ENCODE data around the gene SHISA6. TPM values are rescaled to one million over a fixed set of nuclear protein-coding genes. Genes with fewer than 3 reads are reported as not detected.
A peak's percentile ranks its signal among the peaks of the same experiment; 100 is the strongest.

SHISA6 gene
- total RNA-seq, 1 donor from 2014 or later: 12.6 TPM

DNA sequence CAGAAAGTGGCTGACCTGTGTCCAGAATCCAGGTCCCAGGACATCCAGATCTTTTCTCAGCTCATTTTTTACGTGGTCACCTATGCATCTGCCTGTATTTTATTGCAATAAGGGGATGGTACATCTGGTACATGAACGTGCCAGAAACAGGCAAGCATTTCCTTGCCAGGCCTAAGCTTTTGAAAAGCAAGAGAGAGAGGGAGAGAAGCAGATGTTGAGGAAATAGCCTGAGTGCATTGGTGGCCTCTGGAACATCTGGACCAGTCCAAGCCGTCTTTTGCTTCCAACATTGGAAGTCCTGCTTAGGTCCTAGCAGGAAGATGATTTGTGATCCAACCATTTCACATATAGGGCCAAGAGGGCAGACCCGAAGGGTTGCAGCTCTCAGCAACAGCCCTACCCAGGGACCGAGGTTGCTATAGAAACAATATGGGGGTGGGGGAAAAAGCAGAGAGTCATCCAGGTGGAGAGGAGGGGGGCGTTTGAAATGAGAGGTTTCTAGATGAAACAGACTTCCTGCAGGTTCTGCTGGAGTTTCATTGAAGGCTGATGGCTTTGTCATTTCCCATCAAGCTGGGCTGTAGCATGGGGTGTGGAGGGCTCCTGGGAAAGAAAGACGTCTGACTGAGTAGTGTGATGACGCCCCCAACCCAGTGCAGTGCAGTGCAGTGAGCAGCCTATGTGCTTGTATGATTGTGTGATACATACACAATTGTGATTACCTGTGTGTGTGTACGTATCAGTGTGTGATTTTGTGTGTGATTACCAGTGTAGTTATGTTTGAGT is 61.6 kb downstream of the SHISA6 start:
- H3K4me3 Mint-ChIP-seq (ENCODE audit: unreplicated experiment): no peak overlapping the region
- TF ChIP-seq, protein P1, sequence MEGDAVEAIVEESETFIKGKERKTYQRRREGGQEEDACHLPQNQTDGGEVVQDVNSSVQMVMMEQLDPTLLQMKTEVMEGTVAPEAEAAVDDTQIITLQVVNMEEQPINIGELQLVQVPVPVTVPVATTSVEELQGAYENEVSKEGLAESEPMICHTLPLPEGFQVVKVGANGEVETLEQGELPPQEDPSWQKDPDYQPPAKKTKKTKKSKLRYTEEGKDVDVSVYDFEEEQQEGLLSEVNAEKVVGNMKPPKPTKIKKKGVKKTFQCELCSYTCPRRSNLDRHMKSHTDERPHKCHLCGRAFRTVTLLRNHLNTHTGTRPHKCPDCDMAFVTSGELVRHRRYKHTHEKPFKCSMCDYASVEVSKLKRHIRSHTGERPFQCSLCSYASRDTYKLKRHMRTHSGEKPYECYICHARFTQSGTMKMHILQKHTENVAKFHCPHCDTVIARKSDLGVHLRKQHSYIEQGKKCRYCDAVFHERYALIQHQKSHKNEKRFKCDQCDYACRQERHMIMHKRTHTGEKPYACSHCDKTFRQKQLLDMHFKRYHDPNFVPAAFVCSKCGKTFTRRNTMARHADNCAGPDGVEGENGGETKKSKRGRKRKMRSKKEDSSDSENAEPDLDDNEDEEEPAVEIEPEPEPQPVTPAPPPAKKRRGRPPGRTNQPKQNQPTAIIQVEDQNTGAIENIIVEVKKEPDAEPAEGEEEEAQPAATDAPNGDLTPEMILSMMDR (IDR thresholded peaks at IDR 0.05; ENCODE audit: partially characterized antibody, unreplicated experiment): no peak
- no peaks in the 10 kb centered on the region for H3K27me3 Mint-ChIP-seq (ENCODE audit: unreplicated experiment)
- DNase-seq: no peak
- H3K9me3 Mint-ChIP-seq (ENCODE audit: unreplicated experiment): no peaks in the 10 kb centered on the region
- no peaks in the 10 kb centered on the region for H3K4me1 Mint-ChIP-seq (ENCODE audit: low read depth, unreplicated experiment)
- H3K27ac Mint-ChIP-seq (ENCODE audit: unreplicated experiment): no peak overlapping the region
- peaks cover 6% of the 10 kb centered on the region for H3K36me3 Mint-ChIP-seq (ENCODE audit: unreplicated experiment)

DNA sequence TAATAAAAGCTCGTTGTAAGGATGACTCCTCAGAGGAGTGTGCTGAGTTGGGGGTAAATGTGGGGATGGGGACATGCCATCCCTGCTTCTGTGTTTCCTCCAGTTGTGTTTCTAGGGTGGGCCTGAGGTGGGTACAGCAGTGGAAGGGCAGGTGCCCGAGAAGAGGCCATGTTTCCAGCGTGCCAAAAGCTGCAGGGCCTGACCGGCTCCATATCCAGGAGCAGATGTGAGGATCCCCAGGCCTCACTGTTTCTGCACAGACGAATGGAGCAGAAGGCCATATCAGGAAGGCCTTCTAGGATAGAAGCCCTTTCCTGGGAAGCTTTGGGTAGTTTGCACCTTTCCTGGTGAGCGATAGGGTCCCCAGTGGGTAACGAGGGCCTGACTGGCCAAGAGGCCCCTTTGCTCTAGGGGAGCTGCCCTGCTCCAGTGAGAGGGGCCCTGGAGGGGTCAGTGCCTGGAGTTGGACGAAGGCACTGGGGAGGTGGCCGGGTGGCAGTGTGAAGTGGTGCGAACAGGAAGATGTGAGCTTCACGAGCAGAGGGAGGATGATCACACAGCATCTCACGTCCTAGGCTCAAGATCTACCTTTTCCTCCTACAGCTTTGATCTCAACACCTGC is 62.9 kb downstream of the SHISA6 start:
- Mint-ChIP-seq H3K4me1 (ENCODE audit: low read depth, unreplicated experiment) (peaks cover 5% of the 10 kb centered on the region), H3K36me3 (ENCODE audit: unreplicated experiment) (peaks cover 6% of the 10 kb centered on the region), H3K4me3 (ENCODE audit: unreplicated experiment) (no peak overlapping the region), H3K27me3 (ENCODE audit: unreplicated experiment) (no peaks in the 10 kb centered on the region), H3K27ac (ENCODE audit: unreplicated experiment) (no peak overlapping the region), H3K9me3 (ENCODE audit: unreplicated experiment) (no peaks in the 10 kb centered on the region)
- DNase-seq: no peak
- TF ChIP-seq, protein P1 (IDR thresholded peaks at IDR 0.05; ENCODE audit: partially characterized antibody, unreplicated experiment): no peak

DNA sequence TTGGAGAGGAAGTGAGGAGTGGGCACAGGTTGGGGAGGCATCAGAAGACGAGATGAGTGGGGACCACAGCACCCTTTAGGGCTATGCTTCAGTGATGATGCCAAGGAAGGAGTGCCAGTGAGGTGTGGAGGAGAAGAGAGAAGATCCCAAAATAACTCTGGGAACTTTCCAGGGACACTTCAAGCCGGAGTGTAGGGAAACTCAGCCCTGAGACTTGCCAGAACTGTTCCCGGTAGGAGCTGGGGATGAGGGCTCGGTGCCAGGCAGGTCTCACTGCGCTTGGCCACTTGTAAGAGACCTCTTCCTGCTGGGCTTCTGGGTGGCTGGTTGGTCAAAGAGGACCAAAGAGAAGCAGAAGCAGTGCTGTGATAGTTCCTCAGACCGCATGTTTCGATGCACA is 63.6 kb downstream of the SHISA6 start:
- Mint-ChIP-seq H3K27me3 (ENCODE audit: unreplicated experiment) (no peaks in the 10 kb centered on the region), H3K9me3 (ENCODE audit: unreplicated experiment) (no peaks in the 10 kb centered on the region), H3K36me3 (ENCODE audit: unreplicated experiment) (peaks cover 6% of the 10 kb centered on the region), H3K4me1 (ENCODE audit: low read depth, unreplicated experiment) (peaks cover 5% of the 10 kb centered on the region), H3K27ac (ENCODE audit: unreplicated experiment) (no peak overlapping the region), H3K4me3 (ENCODE audit: unreplicated experiment) (no peak overlapping the region)
- DNase-seq: no peak
- TF ChIP-seq, protein P1 (IDR thresholded peaks at IDR 0.05; ENCODE audit: partially characterized antibody, unreplicated experiment): no peak

DNA sequence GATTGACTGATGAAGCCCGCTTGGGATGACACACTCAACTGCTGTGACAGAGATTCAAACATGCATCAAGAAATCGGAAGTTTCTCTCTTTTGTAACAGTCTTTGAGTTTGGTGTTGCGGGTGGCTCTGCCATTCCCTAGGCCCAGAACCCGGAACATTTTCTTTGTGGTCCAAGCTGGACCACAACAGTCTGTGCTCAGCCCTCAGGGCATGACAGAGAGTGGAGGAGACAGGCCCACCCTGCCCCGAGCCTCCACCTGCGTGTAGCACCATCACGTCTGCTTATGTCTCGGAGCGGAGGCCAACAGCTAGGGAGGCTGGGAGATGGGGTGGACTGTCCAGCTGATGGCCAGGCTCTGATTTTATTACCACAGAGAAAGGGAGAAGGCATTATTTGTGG is 64.5 kb downstream of the SHISA6 start:
- Mint-ChIP-seq H3K36me3 (ENCODE audit: unreplicated experiment) (peaks cover 6% of the 10 kb centered on the region), H3K27me3 (ENCODE audit: unreplicated experiment) (peaks cover 4% of the 10 kb centered on the region), H3K27ac (ENCODE audit: unreplicated experiment) (no peak overlapping the region), H3K9me3 (ENCODE audit: unreplicated experiment) (no peaks in the 10 kb centered on the region), H3K4me1 (ENCODE audit: low read depth, unreplicated experiment) (peaks cover 5% of the 10 kb centered on the region), H3K4me3 (ENCODE audit: unreplicated experiment) (no peak overlapping the region)
- no peak for DNase-seq
- TF ChIP-seq, protein P1 (IDR thresholded peaks at IDR 0.05; ENCODE audit: partially characterized antibody, unreplicated experiment): no peak

DNA sequence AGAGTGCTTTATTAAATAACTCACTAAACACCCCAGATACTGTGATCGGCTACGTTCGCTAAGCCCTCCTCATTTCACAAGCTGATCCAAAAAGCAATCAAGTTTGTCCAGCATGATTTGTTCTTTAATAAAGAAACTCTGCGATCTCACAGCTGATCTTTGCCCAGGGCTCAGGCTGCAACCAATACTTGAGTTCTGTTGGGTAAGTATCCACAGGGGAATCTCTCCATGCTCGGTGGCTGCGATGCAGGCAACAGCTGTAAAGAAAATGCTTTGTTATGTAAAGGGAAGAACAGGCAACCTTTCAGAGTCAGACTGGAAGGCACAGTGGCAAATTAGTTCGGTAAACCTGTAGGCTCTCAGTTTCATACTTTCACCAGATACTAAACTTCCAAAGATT is 67.5 kb downstream of the SHISA6 start:
- H3K36me3 Mint-ChIP-seq (ENCODE audit: unreplicated experiment): no peaks in the 10 kb centered on the region
- peaks cover 5% of the 10 kb centered on the region for H3K4me1 Mint-ChIP-seq (ENCODE audit: low read depth, unreplicated experiment)
- peak; percentile 30 for DNase-seq
- H3K9me3 Mint-ChIP-seq (ENCODE audit: unreplicated experiment): peaks cover 2% of the 10 kb centered on the region
- no peak overlapping the region for H3K4me3 Mint-ChIP-seq (ENCODE audit: unreplicated experiment)
- no peak overlapping the region for H3K27ac Mint-ChIP-seq (ENCODE audit: unreplicated experiment)
- H3K27me3 Mint-ChIP-seq (ENCODE audit: unreplicated experiment): peaks cover 4% of the 10 kb centered on the region
- TF ChIP-seq, protein P1 (IDR thresholded peaks at IDR 0.05; ENCODE audit: partially characterized antibody, unreplicated experiment): no peak
